ENCODE measurements around the gene DDC.

DDC gene

DNA sequence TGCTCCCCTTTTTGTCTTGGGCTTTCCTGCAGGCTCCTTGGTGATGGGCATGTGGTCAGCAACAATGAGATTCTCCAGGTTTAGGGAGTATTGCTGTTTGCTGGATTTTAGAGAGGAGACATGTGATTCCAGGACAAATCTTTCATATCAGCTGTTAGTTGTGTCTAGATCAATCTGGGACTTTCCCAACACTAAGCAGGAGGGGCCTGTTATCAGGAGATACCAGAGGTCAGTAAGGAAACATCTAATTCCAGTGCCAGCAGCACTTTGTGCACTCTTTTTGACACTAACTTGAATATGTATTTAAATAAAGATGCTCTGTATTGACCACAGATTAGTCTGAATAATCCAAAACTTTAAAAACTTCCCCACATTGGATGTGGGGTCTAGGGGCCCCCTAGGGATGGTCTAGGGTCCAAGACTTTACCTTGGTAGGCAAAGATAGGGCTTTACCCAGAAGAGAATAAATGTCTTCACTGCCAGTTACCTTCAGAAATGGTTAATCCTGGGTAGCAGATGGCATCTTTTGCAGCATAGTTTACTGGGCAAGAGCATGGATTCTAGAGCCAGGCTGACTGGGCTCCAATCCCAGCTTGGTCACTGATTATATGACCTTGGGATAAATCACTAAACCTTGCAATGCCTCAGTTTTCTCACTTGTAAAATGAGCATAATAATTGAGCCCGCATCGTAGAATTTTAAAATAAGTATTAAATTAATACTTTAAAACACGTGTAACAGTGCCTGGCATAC is 108.7 kb downstream of the DDC start:
- DNase-seq (ENCODE audit: low read depth), result no peak

DNA sequence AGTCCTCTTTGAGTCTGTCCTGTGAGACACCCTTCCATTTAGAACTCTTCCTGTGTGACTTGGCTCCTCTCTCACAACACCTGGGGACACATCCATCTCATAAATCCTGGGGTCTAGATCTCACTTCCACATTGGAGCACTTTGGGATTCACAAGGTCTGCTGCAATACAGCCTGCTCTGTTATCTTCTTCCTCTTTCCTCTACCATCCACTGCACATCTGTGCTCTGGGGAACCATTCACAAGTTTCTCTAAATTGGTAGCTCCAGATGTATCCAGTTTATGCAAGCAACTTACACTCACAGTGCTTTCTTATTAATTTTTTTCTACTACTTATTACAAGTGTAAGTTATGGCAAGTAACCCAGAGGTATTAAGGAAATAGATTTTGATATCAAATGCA is 109.5 kb downstream of the DDC start:
- DNase-seq (ENCODE audit: low read depth), result no peak

DNA sequence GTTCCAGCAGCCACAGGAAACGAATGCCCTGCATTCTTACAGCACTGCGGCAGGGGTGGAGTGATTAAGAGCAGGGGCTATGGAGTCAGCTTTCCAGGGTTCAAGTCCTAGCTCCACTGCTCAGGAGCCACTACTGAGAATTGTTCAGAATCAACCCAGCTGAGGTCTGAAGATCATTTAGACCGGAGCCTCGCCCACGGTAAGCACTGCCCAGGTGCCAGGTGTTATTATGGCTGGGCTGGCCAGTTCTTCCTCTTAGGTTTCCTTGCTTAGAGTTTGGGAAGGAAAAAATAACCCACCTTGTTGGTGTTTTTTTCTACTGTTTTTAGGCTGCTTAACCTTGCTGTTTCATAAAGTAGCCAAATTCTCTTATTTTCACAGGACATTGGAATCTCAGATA is 110.2 kb downstream of the DDC start:
- no peak for DNase-seq (ENCODE audit: low read depth)

DNA sequence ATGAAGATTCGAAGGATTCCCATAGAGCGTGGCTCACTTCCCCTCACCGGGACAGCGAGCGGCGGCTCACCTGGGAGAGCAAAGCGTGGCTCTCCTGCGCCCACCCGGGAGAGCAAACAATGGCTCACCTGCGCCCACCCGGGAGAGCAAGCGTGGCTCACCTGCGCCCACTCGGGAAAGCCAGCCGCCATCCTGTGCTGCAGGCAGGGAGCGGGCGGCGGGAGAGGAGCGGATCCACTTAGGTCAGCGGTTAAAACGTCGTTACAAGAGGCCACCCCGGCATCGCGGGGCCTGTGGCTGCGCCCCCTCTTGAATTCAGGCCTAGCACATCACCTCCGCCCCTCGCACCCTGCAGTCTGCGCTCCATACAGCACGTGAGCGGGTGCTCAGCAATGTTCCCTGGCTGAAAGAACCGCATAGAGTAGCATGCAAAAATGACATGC is 114.6 kb downstream of the DDC start:
- DNase-seq (ENCODE audit: low read depth), result no peak

DNA sequence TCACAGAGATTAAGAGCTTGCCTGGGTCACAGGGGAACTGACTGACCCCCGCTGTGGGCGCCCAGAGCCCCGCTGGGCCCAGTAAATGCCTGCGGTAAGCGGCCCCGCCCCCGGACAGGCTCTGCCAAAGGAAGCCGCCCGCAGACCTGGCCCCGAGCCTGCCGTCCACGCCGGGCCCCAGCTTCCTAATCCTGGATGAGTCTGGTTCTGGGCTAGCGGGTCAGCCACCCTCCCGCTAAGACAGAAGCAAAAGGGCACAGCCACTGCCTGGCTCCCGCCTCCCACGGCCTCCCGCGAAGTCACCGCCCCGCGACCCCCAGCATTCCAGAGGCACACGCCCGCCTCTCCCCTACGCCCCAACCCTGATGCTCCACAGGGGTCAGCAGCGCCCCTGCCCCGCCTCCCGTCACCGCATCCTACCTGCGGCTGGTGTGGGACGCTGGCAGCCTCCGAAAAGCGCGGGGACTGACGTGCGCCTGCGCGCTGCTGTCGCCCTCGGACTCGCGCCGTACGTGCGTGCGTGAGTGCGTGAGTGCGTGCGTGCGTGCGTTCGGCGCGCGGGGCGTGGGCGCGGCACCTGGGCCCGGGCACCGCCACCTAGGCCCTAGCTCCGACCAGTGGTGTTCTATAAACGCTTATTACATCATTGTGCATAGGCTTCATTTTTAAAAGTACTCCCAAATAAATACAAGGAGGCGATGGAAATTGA is 115.2 kb downstream of the DDC start, which contains the start of gene FIGNL1:
Gene FIGNL1, minus strand, starts transcription at position 470 of the 709 bp plus-strand sequence. CDS start 3,063 bp downstream, outside the sequence.
- peak; percentile 62 for DNase-seq (ENCODE audit: low read depth)

DNA sequence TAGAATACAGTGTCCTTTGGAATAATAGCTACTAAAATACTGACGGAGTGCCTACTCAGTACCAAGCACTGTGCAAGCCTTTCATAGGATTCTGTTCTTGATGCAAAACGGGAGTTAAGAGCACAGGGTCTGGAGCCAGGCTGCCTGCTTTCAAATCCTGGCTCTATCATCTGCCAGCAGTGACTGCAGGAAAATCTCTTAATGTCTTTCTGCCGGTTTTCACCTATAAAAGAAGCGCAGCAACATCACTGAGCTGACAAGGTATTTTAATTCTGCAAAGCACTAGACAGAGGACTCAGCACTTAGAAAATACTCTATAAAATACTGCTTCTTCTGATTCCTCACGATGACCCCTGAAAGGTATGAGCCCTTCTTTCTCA is 115.7 kb downstream of the DDC start:
- no peak for DNase-seq (ENCODE audit: low read depth)

DNA sequence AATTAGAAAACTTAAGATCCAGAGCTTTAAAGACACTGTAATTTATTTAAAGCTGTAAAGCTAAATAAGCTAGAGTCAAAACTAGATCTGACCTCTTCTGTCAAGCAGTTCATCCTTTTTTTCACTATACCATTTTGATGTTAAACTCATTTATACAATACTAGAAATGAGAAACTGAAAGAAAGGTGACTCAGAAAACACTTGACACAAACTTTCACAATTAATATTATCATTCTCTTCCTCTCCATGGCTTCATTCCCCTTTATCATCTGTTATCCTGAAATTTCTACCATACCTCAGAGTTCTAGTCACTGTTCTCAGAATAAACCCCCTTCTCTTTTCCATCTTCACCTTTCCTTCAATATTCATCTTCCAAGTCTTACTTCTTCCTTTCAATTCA is 116.4 kb downstream of the DDC start:
- DNase-seq (ENCODE audit: low read depth), result no peak

DNA sequence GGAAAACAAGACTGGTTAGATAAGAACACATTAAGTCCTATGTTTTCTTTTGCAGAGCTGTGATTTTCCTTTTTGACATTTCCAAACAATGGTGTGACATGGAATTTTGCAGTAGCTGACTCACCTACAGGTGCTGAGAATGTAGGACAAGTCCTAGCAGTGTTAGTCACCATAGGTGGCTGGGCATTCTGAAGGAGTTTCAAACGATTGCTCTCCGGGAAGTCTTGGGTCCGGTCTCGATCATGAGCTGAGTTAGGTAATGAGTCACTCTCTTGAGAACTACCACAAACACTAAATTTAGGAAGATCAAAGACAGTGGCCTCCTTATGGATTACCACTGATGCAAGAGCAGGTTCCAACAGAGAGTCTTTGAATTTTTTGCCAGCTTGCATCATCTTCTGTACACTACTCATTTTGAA is 118.7 kb downstream of the DDC start:
- no peak for DNase-seq (ENCODE audit: low read depth)

DNA sequence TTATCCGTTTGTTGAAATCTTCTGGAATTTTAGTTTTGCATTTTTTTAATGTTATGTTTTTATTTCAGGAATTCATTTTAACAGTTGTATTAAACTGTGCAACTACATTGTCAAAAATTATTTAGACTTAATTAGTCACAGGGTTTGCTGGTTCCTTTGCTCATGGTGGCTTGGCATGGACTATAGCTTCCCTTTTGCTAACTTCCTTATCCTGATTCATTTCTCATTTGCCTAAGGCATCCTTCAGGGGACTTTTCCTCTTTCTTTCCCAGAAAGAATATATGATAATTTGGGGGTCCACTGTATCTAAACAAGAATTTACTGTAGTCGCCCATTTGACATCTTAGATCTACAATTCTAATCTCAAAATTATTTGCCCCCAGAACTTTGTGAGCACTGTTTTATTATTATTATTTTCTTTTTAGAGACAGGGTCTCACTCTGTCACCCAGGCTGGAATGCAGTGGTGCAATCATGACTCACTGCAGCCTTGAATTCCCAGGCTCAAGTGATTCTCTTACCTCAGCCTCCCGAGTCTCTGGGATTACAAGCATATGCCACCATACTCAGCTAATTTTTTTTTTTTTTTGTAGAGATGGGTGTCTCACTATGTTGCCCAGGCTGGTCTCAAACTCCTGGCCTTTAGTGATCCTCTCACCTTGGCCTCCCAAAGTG is 128.9 kb downstream of the DDC start:
- DNase-seq (ENCODE audit: low read depth), result no peak

DNA sequence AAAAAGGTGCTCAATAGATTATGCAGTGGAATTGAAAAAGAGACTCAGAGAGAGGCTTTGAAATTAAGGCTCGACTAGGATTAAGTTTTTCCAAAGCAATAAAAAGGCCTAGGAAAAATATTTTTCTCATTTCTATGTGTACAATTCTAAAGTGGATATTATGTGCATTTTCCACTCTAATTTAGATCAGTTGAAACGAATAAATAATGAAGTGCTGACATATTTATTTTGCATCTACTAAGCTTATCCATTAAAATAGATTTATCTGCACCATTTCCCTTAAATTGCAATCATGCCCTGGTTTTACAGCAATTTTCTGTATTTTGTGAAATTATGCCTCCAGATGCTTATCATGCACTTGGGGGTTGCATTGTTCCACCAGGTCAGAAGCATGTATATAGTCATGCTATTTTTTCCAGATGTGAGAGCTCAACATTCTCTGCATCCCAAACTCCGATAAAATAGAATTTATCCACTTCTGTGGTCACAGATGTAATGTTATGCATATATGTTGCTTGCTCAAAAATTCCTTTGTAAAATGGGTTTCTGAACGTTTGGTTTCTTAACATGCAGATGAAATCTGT is 133.4 kb downstream of the DDC start:
- no peak for DNase-seq (ENCODE audit: low read depth)

DNA sequence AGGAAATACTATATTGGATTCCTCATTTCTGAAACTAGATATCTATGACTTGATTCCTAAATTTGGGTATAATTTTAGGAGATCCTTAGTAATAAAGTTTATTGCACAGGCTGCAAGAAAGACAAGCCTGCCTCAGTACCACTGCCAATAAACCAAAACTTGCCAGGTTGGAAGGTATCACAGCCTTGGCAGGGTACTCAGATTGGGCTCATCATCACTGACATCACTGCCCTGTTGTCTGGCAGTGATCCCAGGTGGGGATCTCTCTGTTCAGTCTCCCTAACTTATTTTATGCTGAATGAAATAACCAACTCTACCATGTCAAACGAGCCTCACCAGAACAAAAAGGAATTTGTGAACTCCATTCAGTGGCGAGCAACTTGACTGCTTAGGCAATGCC is 133.9 kb downstream of the DDC start:
- no peak for DNase-seq (ENCODE audit: low read depth)

DNA sequence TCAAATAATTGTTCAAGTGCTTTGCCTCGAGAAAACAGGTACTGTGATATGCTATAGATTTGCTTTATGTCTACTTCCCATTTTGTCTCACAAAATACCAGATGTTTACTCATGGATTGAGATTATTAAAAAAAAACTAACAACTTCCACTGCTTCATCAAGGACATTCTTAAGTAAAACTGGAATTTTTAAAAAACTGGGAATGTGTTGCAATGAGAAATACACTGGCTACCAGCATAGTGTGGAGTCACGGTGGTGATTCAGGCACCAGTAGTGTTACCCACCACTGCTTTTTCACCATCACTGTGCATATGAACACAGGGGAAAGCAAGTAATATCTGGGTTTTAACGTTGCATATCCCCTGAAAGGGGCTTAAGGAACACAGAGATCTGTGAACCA is 136.3 kb downstream of the DDC start:
- DNase-seq (ENCODE audit: low read depth), result no peak

DNA sequence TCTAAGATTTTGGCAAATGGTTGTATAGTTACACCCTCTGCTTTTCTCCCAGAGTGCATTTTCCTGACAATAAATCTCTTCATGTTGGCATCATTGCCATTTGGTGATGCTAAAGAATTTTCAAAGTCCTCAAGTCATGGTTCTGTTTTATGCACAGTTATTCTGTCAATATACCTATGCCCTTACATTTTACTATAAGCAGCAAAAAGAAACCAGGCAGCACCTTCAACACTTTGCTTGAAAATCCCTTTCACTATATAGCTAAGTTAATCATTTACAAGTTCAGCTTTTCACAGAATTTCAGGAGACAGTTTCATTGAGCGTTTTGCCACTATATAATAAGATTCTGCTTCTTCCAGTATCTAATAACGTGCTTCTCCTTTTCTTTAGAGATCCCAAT is 137.7 kb downstream of the DDC start:
- DNase-seq (ENCODE audit: low read depth), result no peak

DNA sequence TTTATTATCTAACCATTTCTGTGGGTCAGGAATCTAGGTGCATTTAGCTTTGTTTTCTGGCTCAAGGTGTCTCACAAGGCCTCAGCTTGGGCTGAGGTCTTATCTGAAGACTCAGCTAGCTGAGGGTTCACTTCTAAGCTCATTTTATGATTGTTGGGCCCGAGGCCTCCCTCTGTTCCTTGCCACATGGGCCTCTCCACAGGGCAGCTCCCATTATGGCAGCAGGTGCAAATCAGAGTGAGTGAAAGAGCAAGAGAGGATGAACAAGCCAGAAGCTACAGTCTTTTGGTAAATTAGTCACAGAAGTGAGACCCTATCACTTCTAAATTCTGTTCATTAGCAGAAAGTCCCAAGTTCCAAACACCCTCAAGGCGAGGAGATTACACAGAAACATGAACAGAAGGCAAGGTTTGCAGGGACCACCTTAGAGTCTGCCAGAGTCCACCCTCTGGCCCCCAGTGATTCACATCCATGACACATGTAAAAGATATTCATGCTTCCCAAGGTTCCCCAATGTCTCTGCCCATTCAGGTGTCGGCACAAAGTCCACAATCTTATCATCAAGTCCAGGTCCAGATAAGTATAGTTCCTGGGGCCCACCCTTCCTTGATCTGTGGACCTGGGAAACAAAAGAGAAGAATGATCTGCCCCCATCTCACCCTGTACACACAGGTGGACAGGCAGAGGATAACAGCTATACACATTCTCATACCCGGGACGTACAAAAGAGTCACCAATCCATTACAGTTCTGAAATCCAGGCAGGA is 138.7 kb downstream of the DDC start:
- no peak for DNase-seq (ENCODE audit: low read depth)

DNA sequence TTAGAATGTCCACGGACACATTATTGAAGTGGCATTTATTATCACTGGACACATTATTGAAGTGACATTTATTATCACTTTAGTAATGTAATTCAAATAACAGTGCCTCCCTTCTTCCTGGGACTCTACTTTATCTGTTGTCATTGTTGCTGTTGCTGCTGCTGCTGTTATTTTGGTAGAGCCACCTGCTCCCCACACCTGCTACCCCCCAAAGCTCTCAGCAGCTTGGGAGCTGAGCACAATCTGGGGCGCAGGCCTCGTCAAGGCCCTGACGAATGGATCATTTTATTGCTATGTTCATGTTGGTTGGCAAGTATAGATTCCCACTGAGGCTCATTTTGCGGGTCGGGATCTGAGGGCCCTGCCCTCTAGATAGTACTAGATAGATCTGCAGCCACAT is 139.9 kb downstream of the DDC start:
- DNase-seq (ENCODE audit: low read depth), result no peak

DNA sequence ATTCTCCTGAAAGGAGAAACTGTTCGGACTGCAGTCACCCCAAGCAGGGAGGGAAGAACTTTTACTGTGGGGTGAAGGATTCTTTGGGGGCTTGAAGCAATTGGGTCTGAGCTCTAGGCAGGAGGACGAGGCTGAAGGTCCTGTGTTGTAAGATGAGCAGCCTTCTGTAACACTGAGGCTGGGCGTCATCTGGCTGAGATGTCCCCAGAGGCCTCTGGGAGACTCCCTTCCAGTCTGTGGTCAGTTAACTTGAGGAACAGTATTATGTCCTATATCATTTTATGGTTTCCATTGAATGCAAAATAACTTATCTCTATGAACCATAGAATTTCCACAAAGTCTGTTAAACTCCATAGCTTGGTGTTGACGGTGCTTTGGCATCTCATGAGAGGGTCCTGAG is 141.3 kb downstream of the DDC start:
- no peak for DNase-seq (ENCODE audit: low read depth)

DNA sequence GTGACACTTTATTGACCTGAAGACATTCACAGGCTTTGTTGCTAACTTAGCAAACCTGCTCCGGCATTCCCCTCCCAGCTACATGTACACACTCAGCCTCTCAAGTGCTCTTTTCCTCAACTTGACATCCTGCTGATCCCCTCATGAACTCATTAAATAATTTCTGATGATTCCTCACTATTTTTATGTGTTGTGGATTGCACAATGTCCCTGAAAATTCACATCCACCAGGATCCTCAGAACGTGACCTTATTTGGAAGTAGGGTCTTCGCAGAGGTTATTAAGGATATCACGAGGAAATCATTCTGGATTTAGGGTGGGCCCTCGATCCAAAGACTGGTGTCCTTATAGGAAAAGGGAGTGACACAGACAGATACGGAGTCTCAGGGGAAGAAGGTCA is 142.3 kb downstream of the DDC start:
- no peak for DNase-seq (ENCODE audit: low read depth)

DNA sequence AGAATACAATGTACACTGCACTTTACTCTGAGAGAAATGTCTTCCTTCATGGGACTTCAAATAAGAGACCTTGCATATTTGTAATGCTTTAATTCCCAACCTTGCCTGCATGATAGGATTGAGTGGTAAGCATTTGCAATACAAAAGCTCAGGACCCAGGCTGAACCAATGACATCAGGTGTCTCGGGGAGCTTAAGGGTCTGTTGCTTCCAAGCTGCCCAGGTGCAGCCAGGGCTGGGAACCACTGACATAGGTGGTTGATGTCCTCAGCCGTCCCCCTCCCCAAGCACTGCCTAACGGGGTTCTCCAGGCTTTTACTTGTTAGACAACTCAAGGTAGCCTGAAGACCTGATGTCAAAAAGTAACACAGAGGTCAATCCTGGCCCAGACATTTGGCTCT is 144.2 kb downstream of the DDC start:
- no peak for DNase-seq (ENCODE audit: low read depth)

DNA sequence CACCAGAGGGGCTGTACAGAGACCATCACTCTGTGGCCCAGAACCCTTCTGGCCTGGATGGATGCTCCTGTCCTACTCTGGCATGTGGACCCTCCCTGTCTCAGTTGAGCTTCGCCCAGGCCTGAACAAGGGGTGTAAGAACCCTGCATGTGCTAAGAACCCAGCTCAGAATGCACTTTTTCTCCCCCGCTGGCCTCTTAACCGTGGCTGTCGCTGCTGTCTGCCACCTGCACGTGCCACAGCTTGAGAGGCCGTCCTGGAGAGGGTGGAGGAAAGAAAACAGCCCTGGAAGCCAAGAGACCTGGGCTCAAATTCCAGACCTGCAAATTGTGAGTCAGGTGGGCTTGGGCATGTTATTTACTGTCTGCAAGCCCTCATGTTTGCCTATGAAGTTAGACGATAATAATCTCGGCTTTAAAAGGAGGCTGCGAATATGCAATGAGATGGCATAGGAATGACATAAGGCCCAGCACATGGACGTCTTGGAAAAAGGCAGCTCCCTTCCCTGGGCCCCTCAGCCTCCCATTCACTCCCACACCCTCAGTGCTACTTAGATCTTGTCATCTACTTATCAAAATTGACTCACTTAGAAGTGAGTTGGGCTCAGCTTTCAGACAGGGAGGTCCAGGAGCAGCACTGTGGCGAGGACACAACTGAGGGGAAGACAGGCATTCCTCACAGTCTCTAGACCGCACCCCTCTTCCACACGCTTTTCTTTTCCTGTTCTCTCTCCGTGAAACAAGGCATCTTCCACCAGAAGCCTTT is 146.5 kb downstream of the DDC start:
- no peak for DNase-seq (ENCODE audit: low read depth)

DNA sequence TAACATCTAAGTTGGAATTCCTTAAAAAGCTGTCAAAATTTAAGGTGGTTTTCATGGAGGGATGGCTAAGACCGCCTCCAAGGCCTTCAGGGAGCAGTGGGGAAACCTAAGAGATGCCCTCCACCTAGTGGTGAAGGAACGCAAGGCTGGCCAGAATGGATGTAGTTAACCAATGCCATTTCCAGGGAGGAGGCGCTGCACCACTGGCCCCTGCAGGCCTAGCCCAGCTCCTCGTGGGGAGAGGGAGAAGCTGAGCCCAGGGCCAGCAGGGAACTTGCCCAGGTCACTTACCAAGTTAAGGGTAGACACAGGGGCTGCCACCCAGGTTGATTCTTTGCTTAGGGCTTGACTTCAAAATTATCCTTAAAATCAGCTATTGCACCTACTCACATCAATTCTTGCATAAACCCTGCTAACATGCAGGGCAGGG is 147.1 kb downstream of the DDC start:
- DNase-seq (ENCODE audit: low read depth), result peak; percentile 22

DNA sequence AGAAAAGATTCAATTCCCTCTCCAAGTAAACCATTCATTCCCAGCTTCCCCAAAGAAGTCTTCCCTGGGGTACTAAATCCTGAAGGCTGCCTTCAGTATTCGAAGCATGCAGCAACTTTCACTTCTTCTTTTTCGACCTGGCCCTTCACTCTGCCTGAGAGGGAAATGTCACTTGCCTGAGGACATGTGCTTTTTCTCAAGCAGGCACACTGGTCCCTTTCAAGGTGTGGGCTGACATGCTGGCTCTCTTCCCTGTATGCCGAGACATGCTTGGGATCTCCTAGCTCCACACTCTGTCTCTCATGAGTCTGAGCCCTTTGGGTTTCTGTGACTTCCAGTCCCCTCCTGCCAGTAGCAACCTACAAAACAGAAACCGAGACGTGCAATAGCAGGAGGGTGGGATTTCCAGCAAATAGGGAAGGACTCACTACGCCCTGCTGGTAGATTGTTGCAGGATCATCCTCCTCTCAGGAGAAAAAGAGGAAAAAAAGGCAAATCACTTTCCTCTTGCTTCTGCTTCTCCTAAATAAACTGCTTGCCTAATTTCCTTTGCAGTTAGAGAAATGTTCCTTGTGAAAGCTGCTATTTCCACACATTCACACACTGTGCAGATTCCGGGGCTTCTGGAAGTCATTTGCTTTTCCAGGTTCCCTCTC is 148.6 kb downstream of the DDC start:
- no peak for DNase-seq (ENCODE audit: low read depth)
